GM12878 (cell line): ENCODE measurements around the gene PRRX2. TPM values are rescaled to one million over a fixed set of nuclear protein-coding genes. Genes with fewer than 3 reads are reported as not detected.

Source experiments
- CHD1 ChIP-seq: IDR thresholded peaks from 2 replicates; pipeline ENCODE4 v1.6.1; 2012; ENCODE audit warnings: low read depth, low read length, improper control_type of control experiment
- CREB1 ChIP-seq: IDR thresholded peaks from 2 replicates; pipeline ENCODE4 v1.6.1; 2012; ENCODE audit warnings: low read depth, mild to moderate bottlenecking, inconsistent platforms
- FOS ChIP-seq: IDR thresholded peaks from 3 replicates; pipeline ENCODE4 v1.6.1; 2011; ENCODE audit warnings: borderline replicate concordance; ENCODE audit not compliant: insufficient read length; ENCODE audit errors: extremely low read depth
- GABPA ChIP-seq: IDR thresholded peaks from 2 replicates; pipeline ENCODE4 v1.6.1; 2014; ENCODE audit warnings: antibody characterized with exemption, low read depth, mild to moderate bottlenecking, inconsistent platforms
- JUNB ChIP-seq: IDR thresholded peaks from 2 replicates; pipeline ENCODE4 v1.6.1; 2016; ENCODE audit warnings: antibody characterized with exemption, mild to moderate bottlenecking
- MEF2A ChIP-seq: IDR thresholded peaks from 2 replicates; pipeline ENCODE4 v1.6.1; 2011; ENCODE audit warnings: low read depth, mild to moderate bottlenecking, low read length, moderate library complexity; ENCODE audit not compliant: insufficient read depth
- MTA2 ChIP-seq: fragments of 450-650 bp; IDR thresholded peaks from 2 replicates; pipeline ENCODE4 v1.6.1; 2016; ENCODE audit warnings: low read depth, mild to moderate bottlenecking, moderate library complexity
- MTA3 ChIP-seq: IDR thresholded peaks from 2 replicates; pipeline ENCODE4 v1.6.1; 2012; ENCODE audit warnings: low read length, inconsistent platforms, borderline replicate concordance
- NBN ChIP-seq: fragments of 450-650 bp; IDR thresholded peaks from 2 replicates; pipeline ENCODE4 v1.6.1; 2016
- NFXL1 ChIP-seq: fragments of 450-650 bp; IDR thresholded peaks from 2 replicates; pipeline ENCODE4 v1.6.1; 2017; ENCODE audit warnings: antibody characterized with exemption, mild to moderate bottlenecking, borderline replicate concordance
- PML ChIP-seq: IDR thresholded peaks from 2 replicates; pipeline ENCODE4 v1.6.1; 2012; ENCODE audit warnings: low read length, inconsistent platforms
- SIN3A ChIP-seq: IDR thresholded peaks from 2 replicates; pipeline ENCODE4 v1.6.1; 2012; ENCODE audit warnings: low read depth, low read length, improper control_type of control experiment
- SMAD1 ChIP-seq: fragments of 450-650 bp; IDR thresholded peaks from 2 replicates; pipeline ENCODE4 v1.6.1; 2018; ENCODE audit warnings: mild to moderate bottlenecking, low read depth; ENCODE audit not compliant: partially characterized antibody
- SMC3 ChIP-seq: IDR thresholded peaks from 2 replicates; pipeline ENCODE4 v1.6.1; 2011; ENCODE audit warnings: low read length, improper control_type of control experiment, borderline replicate concordance
- SRF ChIP-seq, 2 experiments: IDR thresholded peaks; 2 replicates each; pipeline ENCODE4 v1.6.1; 2011; ENCODE audit warnings: low read depth in 2 of 2, low read length in 2 of 2, mild to moderate bottlenecking in 1 of 2, moderate library complexity in 1 of 2
- WRNIP1 ChIP-seq: IDR thresholded peaks from 2 replicates; pipeline ENCODE4 v1.6.1; 2011; ENCODE audit warnings: low read depth, low read length, improper control_type of control experiment, borderline replicate concordance
- ZNF207 ChIP-seq: fragments of 450-650 bp; IDR thresholded peaks from 2 replicates; pipeline ENCODE4 v1.6.1; 2014; ENCODE audit warnings: antibody characterized with exemption, mild to moderate bottlenecking, borderline replicate concordance
- ZNF217 ChIP-seq: fragments of 450-650 bp; IDR thresholded peaks from 2 replicates; pipeline ENCODE4 v1.6.1; 2017; ENCODE audit warnings: antibody characterized with exemption, mild to moderate bottlenecking
- ZSCAN29 ChIP-seq: fragments of 450-650 bp; IDR thresholded peaks from 2 replicates; pipeline ENCODE4 v1.6.1; 2017; ENCODE audit warnings: mild to moderate bottlenecking, moderate library complexity
- polyA plus RNA-seq, 11 experiments: library from polyadenylated mRNA; depleted of rRNA in 4 of 11; unstranded in 6 of 11; stranded (reverse) in 5 of 11; fragments of >200 nt; fragmentation: Nextera tagmentation in 4 of 11; fragmentation: Illumina TruSeq in 1 of 11; extraction: Ambion mirVana in 4 of 11; extraction: Trizol in 1 of 11; gene quantifications; 1 replicate in 1 of 11; 2 replicates in 10 of 11; pipeline versions ENCODE4 v1.2.1 to v1.2.3, GENCODE V29; 2011 to 2016; ENCODE audit warnings: inconsistent platforms in 2 of 11, missing spikeins in 2 of 11, low read depth in 1 of 11
- total RNA-seq, 4 experiments: library from RNA; depleted of rRNA in 3 of 4; stranded (reverse); fragments of >200 nt in 3 of 4; fragmentation: Illumina TruSeq in 1 of 4; extraction: Trizol in 1 of 4; gene quantifications; 2 replicates each; pipeline versions ENCODE4 v1.2.1 to v1.2.3, GENCODE V29; 2013 to 2021
- TF ChIP-seq, protein P1 (sequence below): fragments of 450-650 bp; conservative IDR thresholded peaks from 2 replicates; pipeline ENCODE4 v1.6.1; 2017; ENCODE audit warnings: mild to moderate bottlenecking, moderate library complexity
- TF ChIP-seq, protein P2 (sequence below): IDR thresholded peaks from 2 replicates; pipeline ENCODE4 v1.6.1; 2011; ENCODE audit warnings: low read depth, mild to moderate bottlenecking, low read length, moderate library complexity, borderline replicate concordance; ENCODE audit errors: extremely low read depth
- TF ChIP-seq, protein P3 (sequence below): IDR thresholded peaks from 2 replicates; pipeline ENCODE4 v1.6.1; 2012; ENCODE audit warnings: low read length, inconsistent platforms
- TF ChIP-seq, protein P4 (sequence below): fragments of 150-350 bp; IDR thresholded peaks from 2 replicates; pipeline ENCODE4 v1.6.1; 2016; ENCODE audit warnings: low read depth, low read length

The PRRX2 gene
- total and polyA plus RNA-seq, 10 of the 15 experiments (the other 5 are each of a cell fraction or from before 2014, with no cell fraction given) = not detected

DNA sequence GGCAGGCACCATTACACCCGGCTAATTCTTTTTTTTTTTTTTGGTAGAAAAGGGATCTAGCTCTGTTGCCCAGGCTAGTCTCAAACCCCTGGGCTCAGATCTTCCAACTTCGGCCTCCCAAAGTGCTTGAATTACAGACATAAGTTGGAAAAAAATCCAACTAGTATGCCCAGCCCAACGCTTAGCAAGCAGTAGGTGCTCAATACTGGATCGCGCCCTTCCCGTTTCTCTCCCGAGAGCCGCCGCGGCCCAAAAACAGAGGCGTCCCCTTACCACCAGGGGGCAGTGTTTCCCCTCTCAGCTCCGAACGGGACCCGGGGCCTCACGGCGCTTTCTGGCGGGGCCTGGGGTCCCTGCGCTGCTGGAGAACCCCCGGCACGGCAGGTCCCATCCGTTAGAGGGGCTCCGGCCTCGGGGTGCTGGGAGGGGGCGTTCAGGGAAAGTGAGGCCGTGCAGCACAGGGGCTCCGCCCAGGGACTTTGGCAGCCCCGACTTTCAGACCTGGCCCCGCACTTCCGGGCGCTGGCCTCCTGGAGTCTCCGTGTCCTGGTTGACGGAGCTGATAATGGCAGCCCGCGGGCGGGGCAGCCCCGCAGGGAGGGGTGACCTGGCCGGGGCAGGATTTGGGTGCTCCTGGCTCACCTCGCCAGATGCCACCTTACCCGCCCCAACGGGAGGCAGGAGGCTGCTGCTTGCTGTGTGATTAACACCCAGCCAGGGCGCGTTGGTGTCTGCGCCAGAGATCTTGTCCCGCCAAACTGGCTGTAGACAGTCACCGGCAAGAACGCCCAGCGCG lies 72.2 kb downstream of the PRRX2 start (continued):
- TF ChIP-seq ZNF207 = no peak
- 0 out of 4 replicates have a peak, but pooled peaks of 1 of the 2 experiments have one; percentile 24 for TF ChIP-seq SRF (IDR thresholded peaks at IDR 0.05; ENCODE audit: low read depth in 2 of 2, low read length in 2 of 2)
- TF ChIP-seq ZNF217 = no peak
- TF ChIP-seq SMC3 = peak; percentile 83; the same call in 1 of the 2 replicates
- no peak for TF ChIP-seq CREB1
- no peak for TF ChIP-seq ZSCAN29
- TF ChIP-seq, protein P1, sequence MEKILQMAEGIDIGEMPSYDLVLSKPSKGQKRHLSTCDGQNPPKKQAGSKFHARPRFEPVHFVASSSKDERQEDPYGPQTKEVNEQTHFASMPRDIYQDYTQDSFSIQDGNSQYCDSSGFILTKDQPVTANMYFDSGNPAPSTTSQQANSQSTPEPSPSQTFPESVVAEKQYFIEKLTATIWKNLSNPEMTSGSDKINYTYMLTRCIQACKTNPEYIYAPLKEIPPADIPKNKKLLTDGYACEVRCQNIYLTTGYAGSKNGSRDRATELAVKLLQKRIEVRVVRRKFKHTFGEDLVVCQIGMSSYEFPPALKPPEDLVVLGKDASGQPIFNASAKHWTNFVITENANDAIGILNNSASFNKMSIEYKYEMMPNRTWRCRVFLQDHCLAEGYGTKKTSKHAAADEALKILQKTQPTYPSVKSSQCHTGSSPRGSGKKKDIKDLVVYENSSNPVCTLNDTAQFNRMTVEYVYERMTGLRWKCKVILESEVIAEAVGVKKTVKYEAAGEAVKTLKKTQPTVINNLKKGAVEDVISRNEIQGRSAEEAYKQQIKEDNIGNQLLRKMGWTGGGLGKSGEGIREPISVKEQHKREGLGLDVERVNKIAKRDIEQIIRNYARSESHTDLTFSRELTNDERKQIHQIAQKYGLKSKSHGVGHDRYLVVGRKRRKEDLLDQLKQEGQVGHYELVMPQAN = 0 out of 2 replicates have a peak, but pooled peaks have one; percentile 38
- TF ChIP-seq CHD1 = no peak
- no peak for TF ChIP-seq FOS
- no peak for TF ChIP-seq GABPA
- TF ChIP-seq PML = no peak
- no peak for TF ChIP-seq SMAD1
- TF ChIP-seq NBN = no peak
- no peak for TF ChIP-seq MEF2A
- TF ChIP-seq JUNB = no peak
- TF ChIP-seq, protein P2, sequence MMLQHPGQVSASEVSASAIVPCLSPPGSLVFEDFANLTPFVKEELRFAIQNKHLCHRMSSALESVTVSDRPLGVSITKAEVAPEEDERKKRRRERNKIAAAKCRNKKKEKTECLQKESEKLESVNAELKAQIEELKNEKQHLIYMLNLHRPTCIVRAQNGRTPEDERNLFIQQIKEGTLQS = no peak
- no peak for TF ChIP-seq SIN3A
- TF ChIP-seq, protein P3, sequence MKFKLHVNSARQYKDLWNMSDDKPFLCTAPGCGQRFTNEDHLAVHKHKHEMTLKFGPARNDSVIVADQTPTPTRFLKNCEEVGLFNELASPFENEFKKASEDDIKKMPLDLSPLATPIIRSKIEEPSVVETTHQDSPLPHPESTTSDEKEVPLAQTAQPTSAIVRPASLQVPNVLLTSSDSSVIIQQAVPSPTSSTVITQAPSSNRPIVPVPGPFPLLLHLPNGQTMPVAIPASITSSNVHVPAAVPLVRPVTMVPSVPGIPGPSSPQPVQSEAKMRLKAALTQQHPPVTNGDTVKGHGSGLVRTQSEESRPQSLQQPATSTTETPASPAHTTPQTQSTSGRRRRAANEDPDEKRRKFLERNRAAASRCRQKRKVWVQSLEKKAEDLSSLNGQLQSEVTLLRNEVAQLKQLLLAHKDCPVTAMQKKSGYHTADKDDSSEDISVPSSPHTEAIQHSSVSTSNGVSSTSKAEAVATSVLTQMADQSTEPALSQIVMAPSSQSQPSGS = no peak
- no peak for TF ChIP-seq MTA3
- TF ChIP-seq, protein P4, sequence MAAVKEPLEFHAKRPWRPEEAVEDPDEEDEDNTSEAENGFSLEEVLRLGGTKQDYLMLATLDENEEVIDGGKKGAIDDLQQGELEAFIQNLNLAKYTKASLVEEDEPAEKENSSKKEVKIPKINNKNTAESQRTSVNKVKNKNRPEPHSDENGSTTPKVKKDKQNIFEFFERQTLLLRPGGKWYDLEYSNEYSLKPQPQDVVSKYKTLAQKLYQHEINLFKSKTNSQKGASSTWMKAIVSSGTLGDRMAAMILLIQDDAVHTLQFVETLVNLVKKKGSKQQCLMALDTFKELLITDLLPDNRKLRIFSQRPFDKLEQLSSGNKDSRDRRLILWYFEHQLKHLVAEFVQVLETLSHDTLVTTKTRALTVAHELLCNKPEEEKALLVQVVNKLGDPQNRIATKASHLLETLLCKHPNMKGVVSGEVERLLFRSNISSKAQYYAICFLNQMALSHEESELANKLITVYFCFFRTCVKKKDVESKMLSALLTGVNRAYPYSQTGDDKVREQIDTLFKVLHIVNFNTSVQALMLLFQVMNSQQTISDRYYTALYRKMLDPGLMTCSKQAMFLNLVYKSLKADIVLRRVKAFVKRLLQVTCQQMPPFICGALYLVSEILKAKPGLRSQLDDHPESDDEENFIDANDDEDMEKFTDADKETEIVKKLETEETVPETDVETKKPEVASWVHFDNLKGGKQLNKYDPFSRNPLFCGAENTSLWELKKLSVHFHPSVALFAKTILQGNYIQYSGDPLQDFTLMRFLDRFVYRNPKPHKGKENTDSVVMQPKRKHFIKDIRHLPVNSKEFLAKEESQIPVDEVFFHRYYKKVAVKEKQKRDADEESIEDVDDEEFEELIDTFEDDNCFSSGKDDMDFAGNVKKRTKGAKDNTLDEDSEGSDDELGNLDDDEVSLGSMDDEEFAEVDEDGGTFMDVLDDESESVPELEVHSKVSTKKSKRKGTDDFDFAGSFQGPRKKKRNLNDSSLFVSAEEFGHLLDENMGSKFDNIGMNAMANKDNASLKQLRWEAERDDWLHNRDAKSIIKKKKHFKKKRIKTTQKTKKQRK = no peak
- 0 out of 2 replicates have a peak, but pooled peaks have one; percentile 13 for TF ChIP-seq MTA2
- no peak for TF ChIP-seq WRNIP1
- no peak for TF ChIP-seq NFXL1
